Keratinocyte (primary cell): Measurements from ENCODE around the gene PITX1. TPM values are rescaled to one million over a fixed set of nuclear protein-coding genes. Genes with fewer than 3 reads are reported as not detected.

Experiments used
- DNase-seq: peaks from one replicate; pipeline ENCODE4 v3.0.0-alpha.2; 2011; ENCODE audit warnings: low read depth, missing footprints, low spot score
- FAIRE-seq: peaks from 2 replicates; lab custom pipeline; 2011; peaks lifted over from hg19 to GRCh38; lab: Jason Lieb, UNC
- H2AFZ ChIP-seq: 2 replicates; pipeline ENCODE4 v1.6.0; 2012; ENCODE audit warnings: low read length, control low read depth, inconsistent platforms; ENCODE audit not compliant: control insufficient read depth
- H3K27ac ChIP-seq: 2 replicates; pipeline ENCODE4 v1.5.1; 2011; ENCODE audit warnings: low read length; ENCODE audit not compliant: control insufficient read depth, insufficient read depth
- H3K27me3 ChIP-seq: 3 replicates; pipeline ENCODE4 v1.6.0; 2011; ENCODE audit warnings: low read length; ENCODE audit not compliant: control insufficient read depth, insufficient read depth; ENCODE audit errors: extremely low read depth
- H3K36me3 ChIP-seq, 2 experiments: 2 replicates in 1 of 2; 3 replicates in 1 of 2; pipeline ENCODE4 v1.5.1; 2011; ENCODE audit warnings: low read length in 2 of 2, mild to moderate bottlenecking in 1 of 2; ENCODE audit not compliant: control insufficient read depth in 2 of 2, insufficient read depth in 2 of 2; ENCODE audit errors: extremely low read depth in 1 of 2
- H3K4me1 ChIP-seq: 3 replicates; pipeline ENCODE4 v1.5.1; 2011; ENCODE audit warnings: low read length; ENCODE audit not compliant: control insufficient read depth, insufficient read depth; ENCODE audit errors: extremely low read depth
- H3K4me2 ChIP-seq: 3 replicates; pipeline ENCODE4 v1.6.0; 2011; ENCODE audit warnings: low read depth, low read length; ENCODE audit not compliant: control insufficient read depth, insufficient read depth; ENCODE audit errors: extremely low read depth
- H3K4me3 ChIP-seq, 3 experiments: fragments of 200-600 bp in 1 of 3; sonication (generic) in 1 of 3; 2 replicates in 2 of 3; 3 replicates in 1 of 3; pipeline ENCODE4 v1.5.1; 2011 to 2016; ENCODE audit warnings: low read length in 3 of 3, mild to moderate bottlenecking in 3 of 3, control low read depth in 2 of 3, inconsistent platforms in 1 of 3, low read depth in 1 of 3, mixed read lengths in 1 of 3, mixed run types in 1 of 3, moderate library complexity in 1 of 3; ENCODE audit not compliant: control insufficient read depth in 2 of 3, insufficient read depth in 2 of 3; ENCODE audit errors: extremely low read depth in 1 of 3
- H3K79me2 ChIP-seq: 2 replicates; pipeline ENCODE4 v1.6.0; 2012; ENCODE audit warnings: low read length; ENCODE audit not compliant: control insufficient read depth, insufficient read depth
- H3K9ac ChIP-seq: 3 replicates; pipeline ENCODE4 v1.6.0; 2011; ENCODE audit warnings: low read length; ENCODE audit not compliant: control insufficient read depth, insufficient read depth; ENCODE audit errors: extremely low read depth
- H3K9me1 ChIP-seq: 3 replicates; pipeline ENCODE4 v1.6.0; 2011; ENCODE audit warnings: low read length; ENCODE audit not compliant: control insufficient read depth, insufficient read depth; ENCODE audit errors: extremely low read depth
- H3K9me3 ChIP-seq: 2 replicates; pipeline ENCODE4 v1.5.1; 2012; ENCODE audit warnings: low read depth, low read length; ENCODE audit not compliant: control insufficient read depth
- H4K20me1 ChIP-seq: 3 replicates; pipeline ENCODE4 v1.6.0; 2011; ENCODE audit warnings: low read length; ENCODE audit not compliant: control insufficient read depth, insufficient read depth; ENCODE audit errors: extremely low read depth
- EZH2 ChIP-seq: IDR thresholded peaks from one replicate; pipeline ENCODE4 v1.6.1; 2012; ENCODE audit warnings: inconsistent platforms, mild to moderate bottlenecking, low read length, moderate library complexity
- dilution Hi-C: fragments of 300-500 bp; cut with MboI; formaldehyde crosslinking; loops from one replicate; pipeline ENCODE4 v1.7.0; 2020; ENCODE audit warnings: low sequenced_read_pairs; ENCODE audit not compliant: extremely low pct_ligation_motif_present
- polyA plus RNA-seq, 5 experiments: library from polyadenylated mRNA; depleted of rRNA in 3 of 5; stranded (reverse) in 3 of 5; stranded (forward) in 1 of 5; unstranded in 1 of 5; fragments of >200 nt; gene quantifications; 1 replicate in 1 of 5; 2 replicates in 3 of 5; 3 replicates in 1 of 5; pipeline versions ENCODE4 v1.2.1 to v1.2.3, GENCODE V29; 2011 to 2012; ENCODE audit warnings: missing spikeins in 2 of 5, low read depth in 1 of 5, low replicate concordance in 1 of 5
- TF ChIP-seq, protein P1 (sequence below), 3 experiments: IDR thresholded peaks in 1 of 3; conservative IDR thresholded peaks in 1 of 3; optimal IDR thresholded peaks in 1 of 3; 2 replicates in 2 of 3; 3 replicates in 1 of 3; pipeline versions ENCODE3 to v1.5.1; 2011; ENCODE audit warnings: low read length in 3 of 3, mild to moderate bottlenecking in 3 of 3, moderate library complexity in 2 of 3, control low read depth in 1 of 3, inconsistent platforms in 1 of 3; ENCODE audit not compliant: insufficient read depth in 2 of 3; ENCODE audit errors: extremely low read depth in 1 of 3

The PITX1 gene
- polyA plus RNA-seq, 1 donor (not counting 4 experiments of a cell fraction or from before 2014, with no cell fraction given) = 0.73 TPM

- Histone ChIP-seq H3K4me1 (no peaks in the 10 kb centered on the region), H3K27ac (no peak overlapping the region), H3K4me2 (no peak overlapping the region), H4K20me1 (no peaks in the 10 kb centered on the region), H3K9me1 (no peaks in the 10 kb centered on the region), H3K9me3 (no peaks in the 10 kb centered on the region), H3K79me2 (no peaks in the 10 kb centered on the region), H3K27me3 (no peaks in the 10 kb centered on the region), H3K36me3 (no peaks in the 10 kb centered on the region), H3K4me3 (no peak overlapping the region), H3K9ac (no peak overlapping the region), H2AFZ (no peak overlapping the region)
- dilution Hi-C loops = no loop called here
- TF ChIP-seq EZH2 = no peak
- TF ChIP-seq, protein P1, sequence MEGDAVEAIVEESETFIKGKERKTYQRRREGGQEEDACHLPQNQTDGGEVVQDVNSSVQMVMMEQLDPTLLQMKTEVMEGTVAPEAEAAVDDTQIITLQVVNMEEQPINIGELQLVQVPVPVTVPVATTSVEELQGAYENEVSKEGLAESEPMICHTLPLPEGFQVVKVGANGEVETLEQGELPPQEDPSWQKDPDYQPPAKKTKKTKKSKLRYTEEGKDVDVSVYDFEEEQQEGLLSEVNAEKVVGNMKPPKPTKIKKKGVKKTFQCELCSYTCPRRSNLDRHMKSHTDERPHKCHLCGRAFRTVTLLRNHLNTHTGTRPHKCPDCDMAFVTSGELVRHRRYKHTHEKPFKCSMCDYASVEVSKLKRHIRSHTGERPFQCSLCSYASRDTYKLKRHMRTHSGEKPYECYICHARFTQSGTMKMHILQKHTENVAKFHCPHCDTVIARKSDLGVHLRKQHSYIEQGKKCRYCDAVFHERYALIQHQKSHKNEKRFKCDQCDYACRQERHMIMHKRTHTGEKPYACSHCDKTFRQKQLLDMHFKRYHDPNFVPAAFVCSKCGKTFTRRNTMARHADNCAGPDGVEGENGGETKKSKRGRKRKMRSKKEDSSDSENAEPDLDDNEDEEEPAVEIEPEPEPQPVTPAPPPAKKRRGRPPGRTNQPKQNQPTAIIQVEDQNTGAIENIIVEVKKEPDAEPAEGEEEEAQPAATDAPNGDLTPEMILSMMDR (optimal IDR thresholded peaks at IDR 0.05 in 1 of 3, IDR thresholded peaks at IDR 0.05 in 1 of 3, conservative IDR thresholded peaks at IDR 0.05 in 1 of 3; ENCODE audit: extremely low read depth in 1 of 3, insufficient read depth in 2 of 3, low read length in 3 of 3) = no peak
- DNase-seq (no peak), FAIRE-seq (no peak)
Observed at GRCh38 chr5:135007305-135007704, 26.7 kb downstream of the PITX1 start.

- TF ChIP-seq, protein P1 (optimal IDR thresholded peaks at IDR 0.05 in 1 of 3, IDR thresholded peaks at IDR 0.05 in 1 of 3, conservative IDR thresholded peaks at IDR 0.05 in 1 of 3; ENCODE audit: extremely low read depth in 1 of 3, insufficient read depth in 2 of 3, low read length in 3 of 3) = no peak
- TF ChIP-seq EZH2 = no peak
- H3K79me2 ChIP-seq = no peaks in the 10 kb centered on the region
- dilution Hi-C loops = no loop called here
- H3K9me3 ChIP-seq = no peaks in the 10 kb centered on the region
- H4K20me1 ChIP-seq = no peaks in the 10 kb centered on the region
- no peak overlapping the region for H3K9ac ChIP-seq
- no peak overlapping the region for H3K27ac ChIP-seq
- H3K27me3 ChIP-seq = no peaks in the 10 kb centered on the region
- no peak overlapping the region for H2AFZ ChIP-seq
- DNase-seq = no peak
- FAIRE-seq = no peak
- no peaks in the 10 kb centered on the region for H3K36me3 ChIP-seq
- no peak overlapping the region for H3K4me3 ChIP-seq
- no peak overlapping the region for H3K4me2 ChIP-seq
- H3K4me1 ChIP-seq = no peaks in the 10 kb centered on the region
- H3K9me1 ChIP-seq = no peaks in the 10 kb centered on the region
Observed at GRCh38 chr5:135005076-135005475, 29.0 kb downstream of the PITX1 start.
